SIG-M5 (cell line): ENCODE data around the gene PACRGL.
"Not testable (repeated sequence)": the region's sequence is repeated elsewhere in the genome, so short reads cannot be mapped to it uniquely, and the experiment has no call there.

ENCODE experiments used
- DNase-seq: peaks from one replicate; lab custom pipeline; 2025; lab: John Stamatoyannopoulos, UW

PACRGL gene

DNA sequence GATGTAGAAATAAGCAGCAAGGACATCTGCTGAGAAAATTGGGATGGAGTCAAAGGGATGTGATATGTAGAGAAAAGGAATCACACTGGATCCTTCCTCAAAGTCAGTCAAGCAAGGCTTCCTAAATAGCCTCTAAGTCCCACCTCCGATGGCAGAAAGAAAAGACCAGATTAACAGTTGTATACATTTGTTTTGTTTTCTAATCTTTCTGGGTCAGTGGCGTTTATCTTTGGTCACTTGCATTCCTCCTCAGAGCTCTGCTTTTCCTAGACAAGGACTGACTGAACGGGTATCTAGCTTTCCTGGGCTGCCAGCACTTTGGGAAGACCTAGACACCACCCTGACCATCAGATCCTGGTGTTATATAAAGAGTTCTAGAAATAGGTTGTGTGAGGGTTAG, 23.2 kb downstream of the PACRGL start:
- no peak for DNase-seq

DNA sequence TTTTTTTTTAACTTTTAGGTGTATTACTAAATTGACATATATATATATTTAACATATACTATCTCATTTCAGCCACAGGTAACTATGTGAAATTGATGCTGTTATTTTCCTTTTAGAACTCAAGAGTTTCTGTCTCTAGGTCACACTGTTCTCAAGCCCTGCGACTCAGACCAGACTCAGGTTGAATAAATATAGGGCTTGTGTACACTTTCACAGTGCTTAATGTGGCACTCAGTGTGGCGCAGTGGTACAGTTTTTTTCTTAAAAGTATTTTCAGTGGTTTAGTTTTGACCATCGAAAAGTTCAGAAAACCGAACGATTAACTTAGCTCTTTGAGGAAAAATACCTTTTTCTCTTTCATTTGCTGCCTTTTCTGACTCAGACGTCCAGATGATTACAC, 24.7 kb downstream of the PACRGL start:
- DNase-seq = no peak

DNA sequence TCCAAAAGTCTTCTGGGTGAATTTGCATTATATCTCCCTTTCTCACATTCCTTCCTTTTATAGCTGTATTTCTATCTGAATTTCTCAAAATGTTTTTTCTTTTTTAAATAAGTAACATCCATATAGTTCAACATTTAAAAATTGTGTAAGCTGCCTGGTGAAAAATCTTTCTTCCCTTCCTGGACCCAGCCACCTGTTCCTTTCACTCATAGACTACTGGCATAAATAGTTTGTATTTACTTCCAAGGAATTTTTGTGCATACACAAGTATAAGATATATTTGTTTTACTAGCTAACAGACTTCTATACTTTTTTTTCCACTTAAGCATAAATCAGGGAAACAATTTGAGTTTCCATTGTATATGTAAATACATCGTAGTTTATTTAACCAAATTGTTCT, 35.7 kb downstream of the PACRGL start:
- DNase-seq = no peak

DNA sequence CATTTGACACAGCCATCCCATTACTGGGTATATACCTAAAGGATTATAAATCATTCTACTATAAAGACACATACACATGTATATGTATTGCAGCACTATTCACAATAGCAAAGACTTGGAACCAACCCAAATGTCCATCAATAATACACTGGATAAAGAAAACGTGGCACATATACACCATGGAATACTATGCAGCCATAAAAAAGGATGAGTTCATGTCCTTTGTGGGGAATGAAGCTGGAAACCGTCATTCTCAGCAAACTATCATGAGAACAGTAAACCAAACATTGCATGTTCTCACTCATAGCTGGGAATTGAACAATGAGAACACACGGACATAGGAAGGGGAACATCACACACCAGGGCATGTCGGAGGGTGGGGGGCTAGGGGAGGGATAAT, 45.7 kb downstream of the PACRGL start:
- DNase-seq = not testable (repeated sequence)

DNA sequence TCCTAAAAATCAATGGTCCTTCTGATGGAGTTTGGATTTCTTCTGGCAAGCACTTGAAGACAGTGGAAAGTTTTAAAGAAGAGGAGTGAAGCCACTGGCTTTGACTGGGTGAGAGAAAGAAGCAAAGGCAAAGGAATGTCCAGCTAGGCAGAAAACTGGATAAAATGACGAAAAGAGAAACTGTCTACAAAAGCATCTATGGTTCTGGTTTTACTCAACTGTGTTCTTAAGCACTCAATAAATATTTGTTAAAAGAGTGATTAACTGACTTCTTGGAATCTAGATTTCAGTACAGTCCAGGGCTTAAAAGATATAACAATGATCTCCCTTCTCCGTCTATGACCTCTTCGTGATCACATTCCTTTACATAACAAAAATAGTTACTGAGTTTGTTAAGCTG, 52.4 kb downstream of the PACRGL start:
- no peak for DNase-seq

DNA sequence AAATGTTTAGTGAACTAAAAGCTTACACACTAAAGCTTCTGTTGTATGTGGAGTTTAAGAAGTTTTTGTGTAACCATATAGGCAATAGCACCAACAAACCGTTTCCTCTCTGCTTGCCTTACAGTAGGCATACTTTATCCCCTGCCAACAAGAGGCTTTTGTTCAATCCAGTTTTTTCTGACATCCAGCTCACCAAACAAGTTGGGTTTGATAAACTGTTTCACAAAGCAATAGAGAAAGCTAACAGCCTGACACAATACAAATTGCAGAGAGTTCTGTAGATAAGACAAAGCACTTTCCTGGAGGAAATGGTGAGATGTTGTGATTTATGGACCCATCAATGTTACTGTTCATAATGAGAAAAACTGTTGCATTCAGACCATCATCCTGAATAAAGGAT, 53.8 kb downstream of the PACRGL start:
- no peak for DNase-seq

DNA sequence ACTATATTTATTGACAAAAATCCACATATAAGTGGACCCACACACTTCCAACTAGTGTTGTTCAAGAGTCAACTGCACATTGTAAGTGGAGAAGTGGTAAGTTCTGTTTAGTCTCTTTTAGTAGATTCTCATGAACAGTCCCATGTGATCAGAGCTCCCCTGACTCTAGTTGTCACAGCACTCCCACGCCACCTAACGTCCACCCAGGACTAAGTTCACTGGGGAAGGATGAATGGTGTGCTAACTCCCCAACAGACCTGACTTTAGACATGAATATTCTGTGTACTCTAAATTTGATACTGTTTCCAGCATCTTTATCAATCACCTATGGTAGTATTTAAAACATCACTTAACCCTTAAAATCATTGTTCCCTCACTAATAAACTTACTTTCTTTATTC, 59.8 kb downstream of the PACRGL start:
- no peak for DNase-seq

DNA sequence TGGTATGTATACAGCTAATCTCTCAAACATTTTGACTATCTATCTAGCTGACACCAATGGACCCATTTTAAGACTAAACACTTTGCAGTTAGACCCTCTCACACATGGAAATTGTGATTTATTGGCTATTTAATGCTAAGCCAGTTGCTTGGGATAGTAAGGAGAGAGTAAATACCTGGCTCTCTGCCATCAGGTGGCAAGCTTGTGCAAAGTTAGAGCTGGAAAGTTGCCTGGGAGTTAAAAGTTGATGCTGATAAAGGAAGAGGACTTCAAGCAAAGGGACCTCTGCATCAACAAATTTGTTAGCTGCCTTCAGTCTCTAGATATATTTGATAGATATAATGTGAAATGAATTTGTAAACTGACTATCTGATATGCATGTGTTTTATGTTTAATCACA, 61.1 kb downstream of the PACRGL start:
- DNase-seq = no peak

DNA sequence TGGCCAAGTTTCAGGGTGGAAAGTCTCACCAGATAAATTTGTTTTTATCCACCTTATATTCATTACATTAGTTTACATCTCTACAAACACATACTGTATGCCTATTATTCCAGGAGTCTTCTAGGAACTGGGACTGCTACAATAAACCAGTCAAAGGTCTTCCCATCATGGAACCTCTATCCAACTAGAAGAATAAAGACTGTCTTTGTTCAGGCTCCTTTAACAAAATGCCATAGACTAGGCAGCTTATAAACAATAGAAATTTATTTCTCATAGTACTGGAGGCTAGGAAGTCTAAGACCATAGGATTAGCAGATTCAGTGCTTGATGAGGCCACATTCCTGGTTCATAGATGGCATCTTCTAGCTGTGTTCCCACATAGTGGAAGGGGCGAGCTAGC, 61.6 kb downstream of the PACRGL start:
- DNase-seq = no peak

DNA sequence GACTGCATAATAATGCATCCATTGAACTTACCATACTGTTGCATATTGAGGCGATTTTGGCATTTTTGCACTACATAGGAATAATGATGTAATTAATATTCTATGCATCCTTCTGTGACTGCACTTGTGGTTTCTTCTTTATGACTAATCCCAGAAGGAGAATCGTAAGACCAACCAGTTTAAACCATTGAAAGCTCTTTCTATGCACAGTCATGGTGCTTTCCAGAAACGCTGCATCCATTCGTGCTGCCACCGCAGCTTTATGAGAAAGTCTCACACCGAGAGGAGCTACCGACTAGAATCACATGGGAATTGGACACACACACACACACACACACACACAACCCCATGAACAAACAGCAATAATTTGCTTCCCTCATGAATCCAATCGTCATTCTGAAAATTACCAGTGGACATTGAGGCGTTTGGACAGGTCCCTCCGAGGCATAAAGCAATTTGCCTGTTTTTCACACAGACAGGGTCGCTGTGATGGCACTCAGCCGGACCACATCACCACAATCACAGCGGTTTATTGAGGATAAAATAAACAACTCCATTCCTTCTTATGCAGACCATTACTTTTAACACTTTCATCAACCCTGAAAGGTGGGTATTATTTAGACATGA, 64.2 kb downstream of the PACRGL start:
- no peak for DNase-seq

DNA sequence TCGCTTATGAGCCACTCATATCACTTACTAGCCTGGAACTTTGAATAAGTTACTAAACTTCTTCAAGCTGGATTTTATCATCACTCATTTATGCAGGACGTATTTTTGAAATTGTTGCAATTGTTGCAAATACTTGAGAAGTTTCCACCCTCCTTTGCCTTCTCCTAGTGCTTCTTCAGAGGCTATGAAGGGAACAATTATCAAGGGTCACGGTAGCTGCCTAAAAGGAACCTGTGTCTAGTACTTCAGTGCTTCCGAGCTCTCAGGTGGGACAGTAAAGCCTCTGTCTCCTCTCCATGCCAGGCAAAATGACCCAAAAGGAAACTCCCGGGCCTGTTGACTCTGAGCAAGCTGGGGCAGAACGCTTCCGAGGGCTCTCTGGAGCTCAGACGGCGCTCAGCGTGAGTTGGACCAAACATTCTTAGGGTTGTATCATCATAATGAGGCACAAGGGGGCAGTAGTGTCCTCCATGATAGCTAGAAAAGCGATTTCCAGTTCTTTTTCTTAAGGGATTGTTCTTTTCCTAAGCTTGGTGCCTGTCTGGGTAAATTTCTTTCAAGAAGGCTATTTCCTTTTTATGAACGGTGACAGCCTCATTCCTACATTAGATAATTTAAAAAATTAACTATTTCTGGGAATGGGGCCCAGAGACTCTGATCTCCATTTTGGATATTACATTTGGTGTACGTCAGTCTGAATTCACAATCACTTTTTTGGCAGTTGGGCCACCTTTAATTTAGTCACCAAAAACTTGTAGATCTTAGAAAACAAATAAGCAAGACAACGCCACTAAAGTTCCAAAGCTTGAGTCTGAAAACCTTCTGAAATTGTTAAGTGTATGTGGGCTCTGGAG, 73.1 kb downstream of the PACRGL start:
- no peak for DNase-seq

DNA sequence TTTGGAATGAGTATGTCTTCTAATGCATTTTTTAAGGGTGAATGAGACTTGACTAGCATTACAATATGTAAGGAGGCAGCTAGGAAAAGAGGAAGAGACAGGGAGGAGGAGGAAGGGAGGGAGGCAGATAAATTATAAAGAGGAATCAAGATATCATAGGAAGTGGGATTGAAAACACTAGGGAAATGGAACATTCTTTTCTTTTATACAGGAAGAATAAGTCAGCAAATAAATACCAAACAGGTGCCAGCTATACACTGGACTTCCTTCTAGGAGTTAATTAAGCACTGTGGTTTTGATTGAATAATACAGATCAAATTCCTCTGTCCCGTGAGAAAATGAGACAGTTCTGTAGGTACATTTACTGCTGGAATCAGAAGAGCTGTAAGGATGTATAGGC, 78.6 kb downstream of the PACRGL start:
- no peak for DNase-seq

DNA sequence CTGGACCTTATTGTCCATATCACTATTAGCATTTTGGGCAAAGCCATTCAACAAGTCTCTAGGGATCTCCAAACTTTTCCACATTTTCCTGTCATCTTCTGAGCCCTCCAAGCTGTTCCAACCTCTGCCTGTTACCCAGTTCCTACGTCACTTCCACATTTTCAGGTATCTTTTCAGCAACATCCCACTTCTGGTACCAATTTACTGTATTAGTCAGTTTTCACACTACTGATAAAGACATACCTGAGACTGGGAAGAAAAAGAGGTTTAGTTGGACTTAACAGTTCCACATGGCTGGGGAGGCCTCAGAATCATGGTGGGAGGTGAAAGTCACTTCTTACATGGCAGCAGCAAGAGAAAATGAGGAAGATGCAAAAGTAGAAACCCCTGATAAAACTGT, 82.9 kb downstream of the PACRGL start:
- not testable (repeated sequence) for DNase-seq

DNA sequence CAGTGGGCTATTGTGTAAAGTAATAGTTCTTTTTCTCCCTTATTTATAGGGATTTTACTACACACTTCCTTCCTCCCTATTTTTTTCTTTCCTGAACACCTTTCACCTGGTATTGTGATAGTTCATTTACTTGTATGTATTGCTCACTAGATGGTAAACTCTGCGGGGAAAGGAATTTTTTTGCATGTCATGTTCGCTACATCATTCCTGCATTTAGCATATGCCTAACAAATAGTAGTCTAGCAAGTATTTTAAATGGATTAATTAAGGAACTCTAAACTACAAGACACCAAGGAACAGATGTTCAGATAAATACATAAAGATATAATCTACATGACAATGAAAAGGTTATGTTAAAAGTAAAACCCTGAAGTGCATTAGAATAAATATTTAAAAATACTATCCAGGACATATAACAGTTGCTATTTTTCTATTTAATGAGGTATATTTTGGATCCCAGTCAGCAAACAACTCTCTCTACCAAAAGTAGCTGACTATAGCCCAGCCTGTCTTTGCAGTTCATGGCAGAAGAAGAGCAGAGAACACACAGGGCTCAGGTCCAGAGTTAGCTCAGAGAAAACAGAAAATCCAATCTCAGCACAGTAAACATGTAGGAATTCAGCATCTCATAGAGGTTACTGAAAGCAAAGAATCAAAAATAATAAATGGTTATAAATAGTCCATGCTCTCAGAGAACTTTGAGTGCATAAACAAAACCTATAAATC, 87.8 kb downstream of the PACRGL start:
- no peak for DNase-seq
